K562 (cell line): Measurements from ENCODE around the gene MLH3. TPM values are rescaled to one million over a fixed set of nuclear protein-coding genes. Genes with fewer than 3 reads are reported as not detected.
A peak's percentile ranks its signal among the peaks of the same experiment; 100 is the strongest.

Source experiments
- ATAC-seq: fragments of 200-7000 bp; cut with Tn5 transposase; 3 replicates; pipeline ENCODE4 v1.9.1; 2020; ENCODE audit warnings: moderate library complexity
- BruUV-seq: library from RNA; stranded (reverse); fragments of 400-500 nt; replicated peaks from 2 replicates; lab custom pipeline; 2021; lab: Mats Ljungman, UMichigan
- CTCF ChIA-PET: fragments of 300-600 bp; formaldehyde crosslinking; extraction: SDS; loops from one replicate; lab custom pipeline; 2021; ENCODE audit warnings: low intra/inter-chr PET ratio; lab: Yijun Ruan, JAX
- POLR2A ChIA-PET: fragments of 300-600, 350-650 bp; sonication (Branson Sonifier 250); formaldehyde crosslinking; extraction: SDS; loops from one replicate; lab custom pipeline; 2021; ENCODE audit warnings: antibody characterized with exemption, inconsistent platforms; lab: Yijun Ruan, JAX
- DNase-seq, 4 experiments: peaks; one replicate each; pipeline versions ENCODE4 v3.0.0 to v3.0.0-alpha.2; 2011 to 2018; ENCODE audit warnings: low spot score in 3 of 4, mixed read lengths in 3 of 4; ENCODE audit errors: extremely low read depth in 1 of 4
- FAIRE-seq: peaks from 2 replicates; lab custom pipeline; 2011; peaks lifted over from hg19 to GRCh38; lab: Jason Lieb, UNC
- H2AFZ ChIP-seq: 2 replicates; pipeline ENCODE4 v1.6.0; 2011; ENCODE audit warnings: low read depth, low read length, control low read depth, inconsistent platforms
- H3K27ac ChIP-seq: fragments of 200-600 bp; 3 replicates; pipeline ENCODE4 v1.8.0; 2011; ENCODE audit warnings: low read depth, mild to moderate bottlenecking, control low read depth, inconsistent platforms, low read length, moderate library complexity, mixed read lengths; ENCODE audit errors: extremely low read depth
- H3K27me3 ChIP-seq, 2 experiments: fragments of 300-600 bp in 1 of 2; 2 replicates in 1 of 2; 3 replicates in 1 of 2; pipeline versions ENCODE4 v1.6.0 to v1.8.0; 2011; ENCODE audit warnings: inconsistent platforms in 2 of 2, low read length in 2 of 2, mild to moderate bottlenecking in 1 of 2, mixed read lengths in 1 of 2, moderate library complexity in 1 of 2; ENCODE audit not compliant: control insufficient read depth in 2 of 2, insufficient read depth in 2 of 2
- H3K36me3 ChIP-seq: fragments of 300-600 bp; 3 replicates; pipeline ENCODE4 v1.8.0; 2011; ENCODE audit warnings: mild to moderate bottlenecking, low read length, inconsistent platforms; ENCODE audit not compliant: control insufficient read depth, insufficient read depth
- H3K4me1 ChIP-seq, 2 experiments: fragments of 200-600 bp in 1 of 2; replicated peaks in 1 of 2; 2 replicates in 1 of 2; 3 replicates in 1 of 2; pipeline versions ENCODE4 v1.5.1 to v1.8.0; 2011; ENCODE audit warnings: inconsistent platforms in 2 of 2, low read length in 2 of 2, mild to moderate bottlenecking in 1 of 2, mixed read lengths in 1 of 2, moderate library complexity in 1 of 2; ENCODE audit not compliant: control insufficient read depth in 2 of 2, insufficient read depth in 2 of 2
- H3K4me2 ChIP-seq: 2 replicates; pipeline ENCODE4 v1.6.1; 2011; ENCODE audit warnings: low read length, control low read depth, inconsistent platforms, mixed read lengths; ENCODE audit not compliant: insufficient read depth
- H3K4me3 ChIP-seq: fragments of 200-600 bp; sonication (generic), shearing (Covaris generic); 2 replicates; pipeline ENCODE4 v1.5.1; 2016; ENCODE audit warnings: control low read depth, inconsistent platforms
- H3K79me2 ChIP-seq: fragments of 200-600 bp; 3 replicates; pipeline ENCODE4 v1.8.0; 2011; ENCODE audit warnings: low read length, inconsistent platforms; ENCODE audit not compliant: control insufficient read depth, insufficient read depth
- H3K9ac ChIP-seq, 2 experiments: 2 replicates each; pipeline versions ENCODE4 v1.6.0 to v1.6.1; 2011; ENCODE audit warnings: low read depth in 2 of 2, low read length in 2 of 2, control low read depth in 1 of 2, inconsistent platforms in 1 of 2, mild to moderate bottlenecking in 1 of 2, mixed read lengths in 1 of 2; ENCODE audit not compliant: insufficient read depth in 1 of 2
- H3K9me1 ChIP-seq: one replicate; pipeline ENCODE4 v1.6.0; 2011; ENCODE audit warnings: inconsistent platforms, mild to moderate bottlenecking, low read length, moderate library complexity; ENCODE audit not compliant: control insufficient read depth, insufficient read depth
- H3K9me3 ChIP-seq: replicated peaks from 2 replicates; pipeline ENCODE4 v1.5.1; 2011; ENCODE audit warnings: low read depth, low read length, inconsistent platforms; ENCODE audit not compliant: control insufficient read depth, insufficient read depth
- H4K20me1 ChIP-seq: replicated peaks from 2 replicates; pipeline ENCODE4 v1.6.1; 2011; ENCODE audit warnings: low read length, inconsistent platforms, mixed read lengths; ENCODE audit not compliant: control insufficient read depth, insufficient read depth
- CBX3 ChIP-seq, 2 experiments: IDR thresholded peaks; 1 replicate in 1 of 2; 2 replicates in 1 of 2; pipeline ENCODE4 v1.6.1; 2012; ENCODE audit warnings: inconsistent platforms in 2 of 2, low read length in 2 of 2, borderline replicate concordance in 1 of 2, control low read depth in 1 of 2
- GATA2 ChIP-seq: sonication (generic); formaldehyde crosslinking; IDR thresholded peaks from 2 replicates; pipeline ENCODE4 v1.4.0; 2020; ENCODE audit warnings: mild to moderate bottlenecking, missing genetic modification reagents
- HEY1 ChIP-seq: fragments of 250-450 bp; sonication (Bioruptor Pico); IDR thresholded peaks from 2 replicates; pipeline ENCODE4 v1.5.0; 2020; ENCODE audit warnings: mild to moderate bottlenecking, moderate library complexity, borderline replicate concordance
- KLF6 ChIP-seq: fragments of 250-450 bp; sonication (Bioruptor Pico); IDR thresholded peaks from 2 replicates; pipeline ENCODE4 v1.4.0; 2020; ENCODE audit warnings: mild to moderate bottlenecking, moderate library complexity, borderline replicate concordance
- PBX2 ChIP-seq, 2 experiments: IDR thresholded peaks in 1 of 2; conservative IDR thresholded peaks in 1 of 2; 2 replicates each; pipeline ENCODE4 v1.6.1; 2016; ENCODE audit warnings: low read depth in 2 of 2, mild to moderate bottlenecking in 1 of 2, missing compliant biosample characterization in 1 of 2, missing genetic modification characterization in 1 of 2, moderate library complexity in 1 of 2
- PKNOX1 ChIP-seq: fragments of 450-650 bp; IDR thresholded peaks from 2 replicates; pipeline ENCODE4 v1.6.1; 2016
- PTRF ChIP-seq: fragments of 450-650 bp; IDR thresholded peaks from 2 replicates; pipeline ENCODE4 v1.6.1; 2016; ENCODE audit warnings: mild to moderate bottlenecking, missing genetic modification characterization, missing compliant biosample characterization
- THAP12 ChIP-seq: fragments of 250-450 bp; sonication (Bioruptor Pico); IDR thresholded peaks from 2 replicates; pipeline ENCODE4 v1.9.0; 2021; ENCODE audit warnings: mild to moderate bottlenecking, inconsistent platforms
- ZBTB12 ChIP-seq: fragments of 250-450 bp; sonication (Bioruptor Pico); IDR thresholded peaks from 2 replicates; pipeline ENCODE4 v1.4.0; 2020
- ZNF668 ChIP-seq: fragments of 250-450 bp; sonication (Bioruptor Pico); IDR thresholded peaks from 2 replicates; pipeline ENCODE4 v1.8.0; 2022; ENCODE audit warnings: mild to moderate bottlenecking, inconsistent platforms
- WGBS: fragments of 100-300 bp; shearing (Covaris generic); methylation state at CpG from one replicate; pipeline ENCODE4 v1.1.6; 2016; ENCODE audit warnings: low coverage, mixed read lengths; ENCODE audit not compliant: insufficient coverage; ENCODE audit errors: missing lambda C conversion rate; 5-methylcytosine and 5-hydroxymethylcytosine counted together
- in situ Hi-C: fragments of 300-500 bp; cut with MboI; formaldehyde crosslinking; loops from 4 replicates; pipeline ENCODE4 v1.15.0; 2018; ENCODE audit warnings: inconsistent platforms, mixed read lengths
- intact Hi-C: fragments of 100-400 bp; cut with micrococcal nuclease; formaldehyde crosslinking; loops from 2 replicates; pipeline ENCODE4 v1.14.2; 2022
- polyA plus RNA-seq, 8 experiments: library from polyadenylated mRNA; depleted of rRNA in 4 of 8; stranded (reverse) in 5 of 8; unstranded in 3 of 8; fragments of >200 nt; fragmentation: Nextera tagmentation in 2 of 8; fragmentation: Illumina TruSeq in 1 of 8; extraction: Ambion mirVana in 2 of 8; extraction: Trizol in 1 of 8; gene quantifications; 2 replicates each; pipeline versions ENCODE4 v1.2.1 to v1.2.3, GENCODE V29; 2011 to 2014; ENCODE audit warnings: inconsistent platforms in 1 of 8, missing spikeins in 1 of 8
- total RNA-seq, 7 experiments: library from RNA; depleted of rRNA in 6 of 7; stranded (reverse); fragments of >200 nt in 6 of 7; fragmentation: Illumina TruSeq in 2 of 7; extraction: Trizol in 2 of 7; gene quantifications; 2 replicates each; pipeline versions ENCODE4 v1.2.1 to v1.2.3, GENCODE V29; 2011 to 2021; ENCODE audit warnings: low replicate concordance in 1 of 7

MLH3 gene
- total and polyA plus RNA-seq, 9 of the 15 experiments (the other 6 are each of a cell fraction or from before 2014, with no cell fraction given), result 5.9 to 15.3 (median 10.7) TPM

- CTCF ChIA-PET, result no interaction called here
- in situ Hi-C loops, result no loop called here
Measured at GRCh38 chr14:74985806-74986205, 65.5 kb downstream of the MLH3 start.

More at GRCh38 chr14:74985806-74986205, 65.5 kb downstream of the MLH3 start:
- 37% methylated on average over 5 of the region's 6 CpGs for WGBS
- H3K9ac ChIP-seq, result no peak overlapping the region
- intact Hi-C loops, result no loop called here
- no peaks in the 10 kb centered on the region for H3K9me3 ChIP-seq
- peaks cover 0 to 15% of the 10 kb centered on the region in 2 experiments; a peak in 2 of 5 replicates for H3K4me1 ChIP-seq
- peak in 1 of 4 experiments; percentile 2 for DNase-seq
- ATAC-seq, result no peak
- no peaks in the 10 kb centered on the region for H3K36me3 ChIP-seq
- no peak overlapping the region for H3K27ac ChIP-seq
- BruUV-seq, result no TSS peak
- H3K4me3 ChIP-seq, result no peak overlapping the region
- no peak overlapping the region for H3K4me2 ChIP-seq
- POLR2A ChIA-PET, result no interaction called here
- TF ChIP-seq PTRF (tag), result no peak
- TF ChIP-seq PKNOX1, result no peak
- no peak for TF ChIP-seq ZBTB12 (CRISPR knock-in tag)
- no peak for TF ChIP-seq ZNF668 (CRISPR knock-in tag)
- no peak for TF ChIP-seq THAP12 (CRISPR knock-in tag)
- no peak for TF ChIP-seq GATA2 (CRISPR knock-in tag)
- no peak for TF ChIP-seq CBX3 (IDR thresholded peaks at IDR 0.05; ENCODE audit: borderline replicate concordance in 1 of 2, low read length in 2 of 2)
- TF ChIP-seq PBX2 (CRISPR knock-in tag; IDR thresholded peaks at IDR 0.05; ENCODE audit: low read depth), result no peak
- TF ChIP-seq PBX2 (tag; conservative IDR thresholded peaks at IDR 0.05; ENCODE audit: low read depth), result no peak
- TF ChIP-seq HEY1 (CRISPR knock-in tag), result no peak
- no peak for TF ChIP-seq KLF6
- no peaks in the 10 kb centered on the region for H3K9me1 ChIP-seq
- 0 out of 2 replicates have a peak overlapping the region, but pooled peaks have one; percentile 26 for H2AFZ ChIP-seq
- no peaks in the 10 kb centered on the region for H4K20me1 ChIP-seq
- no peaks in the 10 kb centered on the region for H3K79me2 ChIP-seq
- no peak for FAIRE-seq
- H3K27me3 ChIP-seq, result no peaks in the 10 kb centered on the region
